ENCODE results near the gene PARVA.

DNA sequence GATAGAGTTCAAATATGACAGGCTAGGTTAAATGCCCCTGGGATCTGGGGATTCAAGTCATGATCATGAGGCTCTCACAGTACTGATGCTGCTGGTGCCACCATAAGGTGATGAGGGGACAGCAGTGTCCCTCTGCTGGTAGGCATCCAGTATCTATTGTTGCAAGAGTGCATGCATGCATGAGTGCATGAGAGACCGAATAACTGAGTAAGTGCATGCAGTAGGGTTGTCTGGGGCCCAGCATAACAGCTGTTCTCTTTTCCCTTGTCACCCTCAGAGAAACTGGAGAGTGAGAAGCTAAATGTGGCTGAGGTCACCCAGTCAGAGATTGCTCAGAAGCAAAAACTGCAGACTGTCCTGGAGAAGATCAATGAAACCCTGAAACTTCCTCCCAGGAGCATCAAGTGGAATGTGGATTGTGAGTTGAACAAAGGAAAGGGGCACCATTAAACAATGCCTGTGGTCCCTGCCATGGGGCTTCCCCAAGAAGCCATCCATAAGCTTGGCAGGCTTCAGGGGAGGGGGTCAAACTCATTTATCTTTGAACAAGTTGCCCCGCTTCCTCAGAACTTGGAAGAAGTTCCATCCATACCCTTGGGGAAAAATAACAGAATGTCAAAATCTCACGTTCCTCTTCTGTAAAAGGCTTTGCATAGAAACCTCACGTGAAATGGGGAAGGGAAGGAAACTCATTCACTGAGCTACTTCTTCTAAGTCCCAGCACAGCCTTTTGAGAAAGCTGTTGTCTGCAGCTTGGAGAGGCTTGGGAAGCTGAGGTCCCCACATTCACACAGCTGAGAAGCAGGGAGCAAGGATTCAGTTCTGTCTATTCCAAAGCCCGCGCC lies 119.0 kb downstream of the PARVA start:
- TF ChIP-seq GATA2 (IDR thresholded peaks at IDR 0.05; ENCODE audit: low read depth, low read length) (no peak), GATA3 (IDR thresholded peaks at IDR 0.05; ENCODE audit: low read depth, low read length) (no peak)
